ENCODE data around the gene GNG12.

- TF ChIP-seq CTCF (IDR thresholded peaks at IDR 0.05) (no peak), POLR2A (IDR thresholded peaks at IDR 0.05) (no peak)
These were observed 170.4 kb downstream of the GNG12 start for GRCh38 chr1:67662884-67663283.

Measured in stomach (tissue), 4 donors.